Lower leg skin (tissue), 4 donors: ENCODE measurements around the gene ATP9A. TPM values are rescaled to one million over a fixed set of nuclear protein-coding genes. Genes with fewer than 3 reads are reported as not detected.
"Not testable (repeated sequence)": the region's sequence is repeated elsewhere in the genome, so short reads cannot be mapped to it uniquely, and the experiment has no call there.

ENCODE experiments used
- DNase-seq, 2 donors: peaks; one replicate each; pipeline ENCODE4 v3.0.0-alpha.2; 2019; ENCODE audit warnings: low spot score in 2 of 2
- H3K4me3 ChIP-seq: fragments of 200-600 bp; sonication (generic); 2 replicates; pipeline ENCODE4 v1.5.1; 2017; ENCODE audit warnings: mild to moderate bottlenecking, low read depth; ENCODE audit not compliant: poor library complexity, severe bottlenecking
- POLR2A ChIP-seq, 2 donors: fragments of 450-650 bp; IDR thresholded peaks; one replicate each; pipeline ENCODE4 v1.6.1; 2016 to 2017; ENCODE audit warnings: antibody characterized with exemption in 2 of 2, mild to moderate bottlenecking in 1 of 2, moderate library complexity in 1 of 2
- WGBS, 2 donors: methylation state at CpG; one replicate each; pipeline ENCODE4 v1.1.5; 2018; 5-methylcytosine and 5-hydroxymethylcytosine counted together
- intact Hi-C: fragments of 100-400 bp; cut with DNase I; formaldehyde crosslinking; loops from one replicate; pipeline ENCODE4 v1.15.0; 2023; ENCODE audit warnings: low total_unique reads
- total RNA-seq, 4 donors: library from RNA; depleted of rRNA; stranded (reverse); fragments of >200 nt; gene quantifications; one replicate each; pipeline ENCODE4 v1.1.0, GENCODE V29; 2016
- TF ChIP-seq, protein P1 (sequence below), 3 donors: fragments of 450-650 bp; IDR thresholded peaks; one replicate each; pipeline ENCODE4 v1.5.1; 2016; ENCODE audit warnings: antibody characterized with exemption in 3 of 3, mild to moderate bottlenecking in 3 of 3, moderate library complexity in 2 of 3

Gene ATP9A
- total RNA-seq, 4 donors from 2014 or later = 14.1 to 23.6 (median 16.1) TPM

- 28 to 29% methylated on average over 6 to 7 of the region's 7 CpGs for WGBS, 2 donors
- no peak overlapping the region for H3K4me3 ChIP-seq
- TF ChIP-seq, protein P1, sequence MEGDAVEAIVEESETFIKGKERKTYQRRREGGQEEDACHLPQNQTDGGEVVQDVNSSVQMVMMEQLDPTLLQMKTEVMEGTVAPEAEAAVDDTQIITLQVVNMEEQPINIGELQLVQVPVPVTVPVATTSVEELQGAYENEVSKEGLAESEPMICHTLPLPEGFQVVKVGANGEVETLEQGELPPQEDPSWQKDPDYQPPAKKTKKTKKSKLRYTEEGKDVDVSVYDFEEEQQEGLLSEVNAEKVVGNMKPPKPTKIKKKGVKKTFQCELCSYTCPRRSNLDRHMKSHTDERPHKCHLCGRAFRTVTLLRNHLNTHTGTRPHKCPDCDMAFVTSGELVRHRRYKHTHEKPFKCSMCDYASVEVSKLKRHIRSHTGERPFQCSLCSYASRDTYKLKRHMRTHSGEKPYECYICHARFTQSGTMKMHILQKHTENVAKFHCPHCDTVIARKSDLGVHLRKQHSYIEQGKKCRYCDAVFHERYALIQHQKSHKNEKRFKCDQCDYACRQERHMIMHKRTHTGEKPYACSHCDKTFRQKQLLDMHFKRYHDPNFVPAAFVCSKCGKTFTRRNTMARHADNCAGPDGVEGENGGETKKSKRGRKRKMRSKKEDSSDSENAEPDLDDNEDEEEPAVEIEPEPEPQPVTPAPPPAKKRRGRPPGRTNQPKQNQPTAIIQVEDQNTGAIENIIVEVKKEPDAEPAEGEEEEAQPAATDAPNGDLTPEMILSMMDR (IDR thresholded peaks at IDR 0.05) = no peak
- TF ChIP-seq POLR2A (IDR thresholded peaks at IDR 0.05) = no peak
- intact Hi-C loops = no loop called here
- DNase-seq = no peak
Measured at GRCh38 chr20:51731731-51732095, 36.5 kb downstream of the ATP9A start.

GRCh38 chr20:51729771-51730170 lies 38.4 kb downstream of the ATP9A start:
- no peak for TF ChIP-seq POLR2A (IDR thresholded peaks at IDR 0.05)
- TF ChIP-seq, protein P1 (IDR thresholded peaks at IDR 0.05) = no peak
- WGBS, 2 donors = 88 to 95% methylated on average over 13 of the region's 13 CpGs
- H3K4me3 ChIP-seq = no peak overlapping the region

DNA sequence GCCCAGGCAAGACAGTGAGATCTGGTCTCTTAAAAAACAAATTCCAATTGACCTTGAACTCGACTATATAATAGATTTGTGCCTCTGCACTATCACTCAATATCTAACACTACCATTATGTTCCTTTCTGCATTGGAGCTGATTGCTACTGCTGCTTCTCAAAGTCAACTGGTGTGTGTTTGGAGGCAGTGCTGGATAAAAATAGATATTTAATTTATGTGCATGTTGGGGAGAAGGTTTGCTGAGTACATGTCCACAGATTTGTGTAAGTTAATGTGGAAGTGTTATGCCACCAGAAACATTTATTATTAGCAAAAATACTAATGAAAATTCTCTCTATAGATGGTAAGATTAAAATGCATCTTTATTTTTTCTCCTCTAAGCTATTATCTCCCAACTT lies 39.5 kb downstream of the ATP9A start:
- intact Hi-C loops = no loop called here
- 29 to 31% methylated on average over 1 of the region's 1 CpG for WGBS, 2 donors
- TF ChIP-seq POLR2A (IDR thresholded peaks at IDR 0.05) = no peak
- TF ChIP-seq, protein P1 (IDR thresholded peaks at IDR 0.05) = no peak
- DNase-seq = no peak
- no peak overlapping the region for H3K4me3 ChIP-seq

More at GRCh38 chr20:51729771-51730170, 38.4 kb downstream of the ATP9A start:
- intact Hi-C loops = no loop called here
- no peak for DNase-seq

- 91 to 95% methylated on average over 5 of the region's 5 CpGs for WGBS, 2 donors
- DNase-seq = no peak
- no peak for TF ChIP-seq POLR2A (IDR thresholded peaks at IDR 0.05)
- TF ChIP-seq, protein P1 (IDR thresholded peaks at IDR 0.05) = no peak
- intact Hi-C loops = no loop called here
- H3K4me3 ChIP-seq = no peak overlapping the region
Measured at GRCh38 chr20:51727872-51728271, 40.3 kb downstream of the ATP9A start.

DNA sequence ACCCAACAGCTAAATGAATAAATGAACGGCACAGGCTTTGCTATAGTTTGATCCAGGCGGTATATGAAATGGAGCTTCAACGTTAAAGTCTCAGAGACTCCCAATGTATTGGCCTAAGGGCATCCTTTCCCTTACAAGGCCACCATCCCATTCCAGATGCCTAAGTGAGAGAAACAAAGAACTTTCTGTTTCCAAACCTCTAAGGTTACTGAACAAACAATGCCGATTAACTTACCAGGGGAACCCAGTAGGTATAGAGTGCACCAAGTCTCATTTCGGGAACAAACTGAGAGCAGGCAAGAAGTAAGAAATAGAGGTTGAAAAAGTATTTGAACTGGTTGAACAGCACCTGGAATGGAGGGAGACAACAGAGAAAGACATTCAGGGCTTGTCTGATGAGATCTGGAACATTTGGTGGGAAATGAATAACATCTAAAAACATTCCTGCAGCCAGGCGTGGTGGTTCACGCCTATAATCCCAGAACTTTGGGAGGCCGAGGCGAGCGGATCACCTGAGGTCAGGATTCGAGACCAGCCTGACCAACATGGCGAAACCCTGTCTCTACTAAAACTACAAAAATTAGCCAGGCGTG lies 42.5 kb downstream of the ATP9A start:
- 72 to 84% methylated on average over 13 of the region's 13 CpGs for WGBS, 2 donors
- no peak for TF ChIP-seq POLR2A (IDR thresholded peaks at IDR 0.05)
- TF ChIP-seq, protein P1 (IDR thresholded peaks at IDR 0.05) = no peak
- intact Hi-C loops = no loop called here
- DNase-seq = no peak
- H3K4me3 ChIP-seq = no peak overlapping the region

- 90 to 94% methylated on average over 2 of the region's 2 CpGs for WGBS, 2 donors
Measured at GRCh38 chr20:51723026-51723425, 45.2 kb downstream of the ATP9A start.

DNA sequence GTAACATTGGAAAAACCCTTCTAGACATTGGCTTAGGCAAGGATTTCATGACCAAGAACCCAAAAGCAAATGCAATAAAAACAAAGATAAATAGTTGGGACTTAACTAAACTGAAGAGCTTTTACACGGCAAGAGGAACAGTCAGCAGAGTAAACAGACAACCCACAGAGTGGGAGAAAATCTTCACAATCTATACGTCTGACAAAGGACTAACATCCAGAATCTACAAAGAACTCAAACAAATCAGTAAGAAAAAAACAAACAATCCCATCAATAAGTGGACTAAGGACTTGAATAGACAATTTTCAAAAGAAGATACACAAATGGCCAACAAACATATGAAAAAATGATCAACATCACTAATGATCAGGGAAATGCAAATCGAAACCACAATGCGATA lies 45.9 kb downstream of the ATP9A start:
- intact Hi-C loops = not testable (repeated sequence)
- WGBS, 2 donors = 95% methylated on average over 4 of the region's 4 CpGs

More at GRCh38 chr20:51723026-51723425, 45.2 kb downstream of the ATP9A start:
- DNase-seq, intact Hi-C loops, H3K4me3 ChIP-seq: not testable (repeated sequence)

More for the DNA sequence above, 45.9 kb downstream of the ATP9A start:
- H3K4me3 ChIP-seq, DNase-seq: not testable (repeated sequence)
